Suprapubic skin (tissue), 3 donors: ENCODE measurements around the gene DMAC2L.

ENCODE experiments used
- EP300 ChIP-seq: sonication (generic); formaldehyde crosslinking; IDR thresholded peaks from one replicate; pipeline ENCODE4 v1.6.1; 2017; ENCODE audit warnings: antibody characterized with exemption
- POLR2A ChIP-seq, 2 donors: fragments of 450-650 bp; IDR thresholded peaks; one replicate each; pipeline ENCODE4 v1.6.1; 2017; ENCODE audit warnings: antibody characterized with exemption in 2 of 2, mild to moderate bottlenecking in 2 of 2, moderate library complexity in 2 of 2
- TF ChIP-seq, protein P1 (sequence below), 2 donors: fragments of 200-600 bp in 1 of 2; fragments of 450-650 bp in 1 of 2; sonication (generic) in 1 of 2; IDR thresholded peaks; one replicate each; pipeline ENCODE4 v1.5.1; 2016 to 2019; ENCODE audit warnings: antibody characterized with exemption in 2 of 2, mild to moderate bottlenecking in 1 of 2, moderate library complexity in 1 of 2

DNA sequence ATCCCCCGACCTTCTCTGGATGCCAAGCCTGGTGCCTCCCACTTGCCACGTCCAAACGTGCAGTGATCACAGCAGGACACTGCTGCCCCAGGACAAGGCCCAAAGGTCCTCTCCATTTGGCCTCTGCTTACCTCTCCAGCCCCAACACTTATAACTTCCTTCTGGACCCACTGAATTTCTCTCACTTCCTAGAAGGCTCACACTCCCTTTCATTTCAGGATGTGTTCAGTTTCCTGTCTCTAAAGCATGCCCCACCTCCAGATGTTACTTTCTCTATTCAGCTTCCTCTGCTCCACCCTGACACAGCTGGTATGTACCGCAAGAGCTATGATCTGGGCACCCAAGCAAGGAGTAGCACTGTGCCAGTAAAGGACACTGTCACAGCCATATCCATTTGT lies 51.6 kb downstream of the DMAC2L start:
- TF ChIP-seq, protein P1, sequence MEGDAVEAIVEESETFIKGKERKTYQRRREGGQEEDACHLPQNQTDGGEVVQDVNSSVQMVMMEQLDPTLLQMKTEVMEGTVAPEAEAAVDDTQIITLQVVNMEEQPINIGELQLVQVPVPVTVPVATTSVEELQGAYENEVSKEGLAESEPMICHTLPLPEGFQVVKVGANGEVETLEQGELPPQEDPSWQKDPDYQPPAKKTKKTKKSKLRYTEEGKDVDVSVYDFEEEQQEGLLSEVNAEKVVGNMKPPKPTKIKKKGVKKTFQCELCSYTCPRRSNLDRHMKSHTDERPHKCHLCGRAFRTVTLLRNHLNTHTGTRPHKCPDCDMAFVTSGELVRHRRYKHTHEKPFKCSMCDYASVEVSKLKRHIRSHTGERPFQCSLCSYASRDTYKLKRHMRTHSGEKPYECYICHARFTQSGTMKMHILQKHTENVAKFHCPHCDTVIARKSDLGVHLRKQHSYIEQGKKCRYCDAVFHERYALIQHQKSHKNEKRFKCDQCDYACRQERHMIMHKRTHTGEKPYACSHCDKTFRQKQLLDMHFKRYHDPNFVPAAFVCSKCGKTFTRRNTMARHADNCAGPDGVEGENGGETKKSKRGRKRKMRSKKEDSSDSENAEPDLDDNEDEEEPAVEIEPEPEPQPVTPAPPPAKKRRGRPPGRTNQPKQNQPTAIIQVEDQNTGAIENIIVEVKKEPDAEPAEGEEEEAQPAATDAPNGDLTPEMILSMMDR (IDR thresholded peaks at IDR 0.05): no peak
- TF ChIP-seq EP300: no peak
- no peak for TF ChIP-seq POLR2A (IDR thresholded peaks at IDR 0.05)
